GM12878 (cell line): ENCODE measurements around the gene DYNC2LI1. TPM values are rescaled to one million over a fixed set of nuclear protein-coding genes. Genes with fewer than 3 reads are reported as not detected.

Source experiments
- ATAC-seq: fragments of 200-7000 bp; cut with Tn5 transposase; 3 replicates; pipeline ENCODE4 v1.9.1; 2020; ENCODE audit warnings: mild to moderate bottlenecking, moderate library complexity
- BruUV-seq: library from RNA; stranded (reverse); fragments of 400-500 nt; replicated peaks from 2 replicates; lab custom pipeline; 2021; lab: Mats Ljungman, UMichigan
- CTCF ChIA-PET: fragments of 300-600 bp; sonication (Branson Sonifier 250); formaldehyde crosslinking; extraction: SDS; loops from one replicate; lab custom pipeline; 2021; ENCODE audit warnings: inconsistent platforms; lab: Yijun Ruan, JAX
- POLR2A ChIA-PET: fragments of 350-600 bp; formaldehyde crosslinking; extraction: SDS; loops from one replicate; lab custom pipeline; 2021; ENCODE audit warnings: inconsistent platforms; lab: Charles Lee
- RAD21 ChIA-PET: fragments of 300-600 bp; sonication (Branson Sonifier 250); formaldehyde crosslinking; loops from one replicate; lab custom pipeline; 2023; ENCODE audit warnings: antibody characterized with exemption; ENCODE audit not compliant: unreplicated experiment; lab: Charles Lee
- SMC1A ChIA-PET: fragments of 300-600 bp; sonication (Branson Sonifier 250); formaldehyde crosslinking; loops from one replicate; lab custom pipeline; 2023; ENCODE audit not compliant: unreplicated experiment, uncharacterized antibody; lab: Charles Lee
- DNase-seq: peaks from one replicate; pipeline ENCODE4 v3.0.0-alpha.2; 2011; ENCODE audit warnings: low read depth, low spot score
- FAIRE-seq: peaks from 3 replicates; lab custom pipeline; 2011; peaks lifted over from hg19 to GRCh38; lab: Jason Lieb, UNC
- H2AFZ ChIP-seq: 2 replicates; pipeline ENCODE4 v1.6.0; 2011; ENCODE audit warnings: low read depth, low read length, control low read depth; ENCODE audit not compliant: control insufficient read depth
- H3K27ac ChIP-seq: 2 replicates; pipeline ENCODE4 v1.5.1; 2011; ENCODE audit warnings: control low read depth; ENCODE audit not compliant: control insufficient read depth, insufficient read depth
- H3K27me3 ChIP-seq, 2 experiments: replicated peaks in 1 of 2; 2 replicates each; pipeline versions ENCODE4 v1.6.0 to v1.6.1; 2011; ENCODE audit warnings: low read length in 1 of 2; ENCODE audit not compliant: control insufficient read depth in 2 of 2, insufficient read depth in 2 of 2
- H3K36me3 ChIP-seq, 2 experiments: 2 replicates each; pipeline ENCODE4 v1.5.1; 2011; ENCODE audit warnings: low read length in 1 of 2; ENCODE audit not compliant: control insufficient read depth in 2 of 2, insufficient read depth in 2 of 2
- H3K4me1 ChIP-seq: 2 replicates; pipeline ENCODE4 v1.6.1; 2011; ENCODE audit warnings: mild to moderate bottlenecking, low read length, moderate library complexity, mixed read lengths; ENCODE audit not compliant: control insufficient read depth, insufficient read depth
- H3K4me2 ChIP-seq: 2 replicates; pipeline ENCODE4 v1.6.0; 2011; ENCODE audit warnings: control low read depth; ENCODE audit not compliant: control insufficient read depth, insufficient read depth
- H3K4me3 ChIP-seq: fragments of 200-600 bp; sonication (generic); 2 replicates; pipeline ENCODE4 v1.5.1; 2016
- H3K79me2 ChIP-seq: 2 replicates; pipeline ENCODE4 v1.6.0; 2011; ENCODE audit warnings: low read length; ENCODE audit not compliant: control insufficient read depth, insufficient read depth
- H3K9ac ChIP-seq: 2 replicates; pipeline ENCODE4 v1.8.0; 2011; ENCODE audit warnings: low read length, control low read depth, mixed read lengths; ENCODE audit not compliant: control insufficient read depth, insufficient read depth
- H3K9me3 ChIP-seq: replicated peaks from 3 replicates; pipeline ENCODE4 v1.5.1; 2011; ENCODE audit warnings: mild to moderate bottlenecking, low read length; ENCODE audit not compliant: control insufficient read depth, insufficient read depth
- H4K20me1 ChIP-seq: 2 replicates; pipeline ENCODE4 v1.6.0; 2011; ENCODE audit not compliant: control insufficient read depth, insufficient read depth
- BCL11A ChIP-seq: IDR thresholded peaks from 2 replicates; pipeline ENCODE4 v1.6.1; 2011; ENCODE audit warnings: low read depth, low read length
- EP300 ChIP-seq, 2 experiments: fragments of 150-350 bp in 1 of 2; IDR thresholded peaks; 2 replicates each; pipeline ENCODE4 v1.6.1; 2011 to 2012; ENCODE audit warnings: low read depth in 2 of 2, low read length in 2 of 2, borderline replicate concordance in 1 of 2, improper control_type of control experiment in 1 of 2, inconsistent platforms in 1 of 2; ENCODE audit not compliant: control insufficient read depth in 1 of 2
- FOXM1 ChIP-seq: IDR thresholded peaks from 2 replicates; pipeline ENCODE4 v1.6.1; 2012; ENCODE audit warnings: low read depth, mild to moderate bottlenecking, inconsistent platforms, low read length, moderate library complexity
- HDGF ChIP-seq: fragments of 450-650 bp; IDR thresholded peaks from 2 replicates; pipeline ENCODE4 v1.6.1; 2016; ENCODE audit warnings: antibody characterized with exemption
- LARP7 ChIP-seq: fragments of 450-650 bp; IDR thresholded peaks from 2 replicates; pipeline ENCODE4 v1.6.1; 2017; ENCODE audit warnings: mild to moderate bottlenecking
- RB1 ChIP-seq: fragments of 450-650 bp; formaldehyde crosslinking; IDR thresholded peaks from 2 replicates; pipeline ENCODE4 v1.6.1; 2017; ENCODE audit warnings: mild to moderate bottlenecking, borderline replicate concordance
- SMAD1 ChIP-seq: fragments of 450-650 bp; IDR thresholded peaks from 2 replicates; pipeline ENCODE4 v1.6.1; 2018; ENCODE audit warnings: mild to moderate bottlenecking, low read depth; ENCODE audit not compliant: partially characterized antibody
- ZNF207 ChIP-seq: fragments of 450-650 bp; IDR thresholded peaks from 2 replicates; pipeline ENCODE4 v1.6.1; 2014; ENCODE audit warnings: antibody characterized with exemption, mild to moderate bottlenecking, borderline replicate concordance
- ZNF217 ChIP-seq: fragments of 450-650 bp; IDR thresholded peaks from 2 replicates; pipeline ENCODE4 v1.6.1; 2017; ENCODE audit warnings: antibody characterized with exemption, mild to moderate bottlenecking
- ZZZ3 ChIP-seq: IDR thresholded peaks from 2 replicates; pipeline ENCODE4 v1.6.1; 2011; ENCODE audit warnings: low read depth; ENCODE audit not compliant: control insufficient read depth, insufficient read length
- in situ Hi-C: fragments of 300-500 bp; cut with MboI; formaldehyde crosslinking; loops from 9 replicates; pipeline ENCODE4 v1.14.3; 2018; ENCODE audit warnings: mixed read lengths
- intact Hi-C: fragments of 100-400 bp; cut with micrococcal nuclease; formaldehyde crosslinking; loops from one replicate; pipeline ENCODE4 v1.14.2; 2022; ENCODE audit not compliant: unreplicated experiment
- polyA plus RNA-seq, 11 experiments: library from polyadenylated mRNA; depleted of rRNA in 4 of 11; unstranded in 6 of 11; stranded (reverse) in 5 of 11; fragments of >200 nt; fragmentation: Nextera tagmentation in 4 of 11; fragmentation: Illumina TruSeq in 1 of 11; extraction: Ambion mirVana in 4 of 11; extraction: Trizol in 1 of 11; gene quantifications; 1 replicate in 1 of 11; 2 replicates in 10 of 11; pipeline versions ENCODE4 v1.2.1 to v1.2.3, GENCODE V29; 2011 to 2016; ENCODE audit warnings: inconsistent platforms in 2 of 11, missing spikeins in 2 of 11, low read depth in 1 of 11
- total RNA-seq, 4 experiments: library from RNA; depleted of rRNA in 3 of 4; stranded (reverse); fragments of >200 nt in 3 of 4; fragmentation: Illumina TruSeq in 1 of 4; extraction: Trizol in 1 of 4; gene quantifications; 2 replicates each; pipeline versions ENCODE4 v1.2.1 to v1.2.3, GENCODE V29; 2013 to 2021
- TF ChIP-seq, protein P1 (sequence below): fragments of 450-650 bp; IDR thresholded peaks from 2 replicates; pipeline ENCODE4 v1.6.1; 2017; ENCODE audit warnings: borderline replicate concordance
- TF ChIP-seq, protein P2 (sequence below): fragments of 450-650 bp; IDR thresholded peaks from 2 replicates; pipeline ENCODE4 v1.6.1; 2017; ENCODE audit warnings: antibody characterized with exemption, mild to moderate bottlenecking, moderate library complexity
- TF ChIP-seq, protein P3 (sequence below): IDR thresholded peaks from 2 replicates; pipeline ENCODE4 v1.6.1; 2011; ENCODE audit warnings: low read depth, low read length, improper control_type of control experiment, borderline replicate concordance
- TF ChIP-seq, protein P4 (sequence below): fragments of 450-650 bp; IDR thresholded peaks from 2 replicates; pipeline ENCODE4 v1.6.1; 2014; ENCODE audit warnings: mild to moderate bottlenecking

The DYNC2LI1 gene
- total and polyA plus RNA-seq, 10 of the 15 experiments (the other 5 are each of a cell fraction or from before 2014, with no cell fraction given): 9.5 to 27.3 (median 19.3) TPM

GRCh38 chr2:43759195-43759594 is 14.6 kb upstream of the DYNC2LI1 start:
- H3K4me3 ChIP-seq: no peak overlapping the region
- no peaks in the 10 kb centered on the region for H4K20me1 ChIP-seq
- H3K79me2 ChIP-seq: no peaks in the 10 kb centered on the region
- no peak overlapping the region for H3K9ac ChIP-seq
- no peaks in the 10 kb centered on the region for H3K9me3 ChIP-seq
- ATAC-seq: no peak
- no peaks in the 10 kb centered on the region for H3K27me3 ChIP-seq
- ChIA-PET SMC1A (no interaction called here), POLR2A (no interaction called here), CTCF (no interaction called here), RAD21 (no interaction called here)
- no peak overlapping the region for H3K4me2 ChIP-seq
- in situ Hi-C loops: no loop called here
- no peak overlapping the region for H2AFZ ChIP-seq
- H3K4me1 ChIP-seq: no peaks in the 10 kb centered on the region
- H3K36me3 ChIP-seq: no peaks in the 10 kb centered on the region
- BruUV-seq: no TSS peak
- no peak for DNase-seq
- H3K27ac ChIP-seq: no peak overlapping the region
- intact Hi-C loops: no loop called here
- TF ChIP-seq ZZZ3 (no peak), ZNF207 (no peak), RB1 (no peak), EP300 (IDR thresholded peaks at IDR 0.05; ENCODE audit: borderline replicate concordance in 1 of 2, control insufficient read depth in 1 of 2, low read depth in 2 of 2, low read length in 2 of 2) (no peak), SMAD1 (no peak), FOXM1 (no peak), HDGF (no peak), LARP7 (no peak), BCL11A (no peak), ZNF217 (no peak)
- TF ChIP-seq, protein P1, sequence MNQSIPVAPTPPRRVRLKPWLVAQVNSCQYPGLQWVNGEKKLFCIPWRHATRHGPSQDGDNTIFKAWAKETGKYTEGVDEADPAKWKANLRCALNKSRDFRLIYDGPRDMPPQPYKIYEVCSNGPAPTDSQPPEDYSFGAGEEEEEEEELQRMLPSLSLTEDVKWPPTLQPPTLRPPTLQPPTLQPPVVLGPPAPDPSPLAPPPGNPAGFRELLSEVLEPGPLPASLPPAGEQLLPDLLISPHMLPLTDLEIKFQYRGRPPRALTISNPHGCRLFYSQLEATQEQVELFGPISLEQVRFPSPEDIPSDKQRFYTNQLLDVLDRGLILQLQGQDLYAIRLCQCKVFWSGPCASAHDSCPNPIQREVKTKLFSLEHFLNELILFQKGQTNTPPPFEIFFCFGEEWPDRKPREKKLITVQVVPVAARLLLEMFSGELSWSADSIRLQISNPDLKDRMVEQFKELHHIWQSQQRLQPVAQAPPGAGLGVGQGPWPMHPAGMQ: no peak
- TF ChIP-seq, protein P2, sequence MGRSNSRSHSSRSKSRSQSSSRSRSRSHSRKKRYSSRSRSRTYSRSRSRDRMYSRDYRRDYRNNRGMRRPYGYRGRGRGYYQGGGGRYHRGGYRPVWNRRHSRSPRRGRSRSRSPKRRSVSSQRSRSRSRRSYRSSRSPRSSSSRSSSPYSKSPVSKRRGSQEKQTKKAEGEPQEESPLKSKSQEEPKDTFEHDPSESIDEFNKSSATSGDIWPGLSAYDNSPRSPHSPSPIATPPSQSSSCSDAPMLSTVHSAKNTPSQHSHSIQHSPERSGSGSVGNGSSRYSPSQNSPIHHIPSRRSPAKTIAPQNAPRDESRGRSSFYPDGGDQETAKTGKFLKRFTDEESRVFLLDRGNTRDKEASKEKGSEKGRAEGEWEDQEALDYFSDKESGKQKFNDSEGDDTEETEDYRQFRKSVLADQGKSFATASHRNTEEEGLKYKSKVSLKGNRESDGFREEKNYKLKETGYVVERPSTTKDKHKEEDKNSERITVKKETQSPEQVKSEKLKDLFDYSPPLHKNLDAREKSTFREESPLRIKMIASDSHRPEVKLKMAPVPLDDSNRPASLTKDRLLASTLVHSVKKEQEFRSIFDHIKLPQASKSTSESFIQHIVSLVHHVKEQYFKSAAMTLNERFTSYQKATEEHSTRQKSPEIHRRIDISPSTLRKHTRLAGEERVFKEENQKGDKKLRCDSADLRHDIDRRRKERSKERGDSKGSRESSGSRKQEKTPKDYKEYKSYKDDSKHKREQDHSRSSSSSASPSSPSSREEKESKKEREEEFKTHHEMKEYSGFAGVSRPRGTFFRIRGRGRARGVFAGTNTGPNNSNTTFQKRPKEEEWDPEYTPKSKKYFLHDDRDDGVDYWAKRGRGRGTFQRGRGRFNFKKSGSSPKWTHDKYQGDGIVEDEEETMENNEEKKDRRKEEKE: no peak
- TF ChIP-seq, protein P3, sequence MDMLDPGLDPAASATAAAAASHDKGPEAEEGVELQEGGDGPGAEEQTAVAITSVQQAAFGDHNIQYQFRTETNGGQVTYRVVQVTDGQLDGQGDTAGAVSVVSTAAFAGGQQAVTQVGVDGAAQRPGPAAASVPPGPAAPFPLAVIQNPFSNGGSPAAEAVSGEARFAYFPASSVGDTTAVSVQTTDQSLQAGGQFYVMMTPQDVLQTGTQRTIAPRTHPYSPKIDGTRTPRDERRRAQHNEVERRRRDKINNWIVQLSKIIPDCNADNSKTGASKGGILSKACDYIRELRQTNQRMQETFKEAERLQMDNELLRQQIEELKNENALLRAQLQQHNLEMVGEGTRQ: no peak
- TF ChIP-seq, protein P4, sequence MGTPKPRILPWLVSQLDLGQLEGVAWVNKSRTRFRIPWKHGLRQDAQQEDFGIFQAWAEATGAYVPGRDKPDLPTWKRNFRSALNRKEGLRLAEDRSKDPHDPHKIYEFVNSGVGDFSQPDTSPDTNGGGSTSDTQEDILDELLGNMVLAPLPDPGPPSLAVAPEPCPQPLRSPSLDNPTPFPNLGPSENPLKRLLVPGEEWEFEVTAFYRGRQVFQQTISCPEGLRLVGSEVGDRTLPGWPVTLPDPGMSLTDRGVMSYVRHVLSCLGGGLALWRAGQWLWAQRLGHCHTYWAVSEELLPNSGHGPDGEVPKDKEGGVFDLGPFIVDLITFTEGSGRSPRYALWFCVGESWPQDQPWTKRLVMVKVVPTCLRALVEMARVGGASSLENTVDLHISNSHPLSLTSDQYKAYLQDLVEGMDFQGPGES: no peak
- FAIRE-seq: no peak
